Pulmonary artery endothelial cell (primary cell): ENCODE measurements around the gene SH3TC1. TPM values are rescaled to one million over a fixed set of nuclear protein-coding genes. Genes with fewer than 3 reads are reported as not detected.

Source experiments
- DNase-seq: peaks from one replicate; pipeline ENCODE4 v3.0.0-alpha.2; 2011; ENCODE audit warnings: low read depth, low spot score
- total RNA-seq: library from RNA; depleted of rRNA; stranded (reverse); fragments of >200 nt; gene quantifications from 2 replicates; pipeline ENCODE4 v1.2.3, GENCODE V29; 2014

Gene SH3TC1
- total RNA-seq, 1 donor from 2014 or later: 145 TPM

- no peak for DNase-seq
Measured at GRCh38 chr4:8286719-8287342, 87.7 kb downstream of the SH3TC1 start.

- DNase-seq: no peak
Measured at GRCh38 chr4:8287343-8288280, 88.5 kb downstream of the SH3TC1 start.

GRCh38 chr4:8289151-8289750 is 90.2 kb downstream of the SH3TC1 start:
- no peak for DNase-seq

- DNase-seq: no peak
Measured at GRCh38 chr4:8289956-8290700, 91.0 kb downstream of the SH3TC1 start.

GRCh38 chr4:8290701-8290970 is 91.5 kb downstream of the SH3TC1 start:
- DNase-seq: no peak

Other genes with a start within 250 kb of the SH3TC1 start
- gene ABLIM2, start 40.5 kb upstream of the SH3TC1 start, total RNA-seq: 1.1 and 3.5 TPM in 2 replicates
- 3.3 and 6.5 TPM in 2 replicates for gene HTRA3, start 70.5 kb downstream of the SH3TC1 start, total RNA-seq
- gene ACOX3, start 241.4 kb downstream of the SH3TC1 start, total RNA-seq: 26.3 and 29.9 TPM in 2 replicates
- 12.7 and 17.0 TPM in 2 replicates for gene TRMT44, start 241.5 kb downstream of the SH3TC1 start, total RNA-seq